Measurements from ENCODE around the gene ATG7.
"Not testable (repeated sequence)": the region's sequence is repeated elsewhere in the genome, so short reads cannot be mapped to it uniquely, and the experiment has no call there.

Gene ATG7

GRCh38 chr3:11591391-11592282 lies 319.4 kb downstream of the ATG7 start:
- no peak for DNase-seq (ENCODE audit: low spot score)

- DNase-seq (ENCODE audit: low spot score) = no peak
Observed at GRCh38 chr3:11592445-11593298, 320.5 kb downstream of the ATG7 start.

DNA sequence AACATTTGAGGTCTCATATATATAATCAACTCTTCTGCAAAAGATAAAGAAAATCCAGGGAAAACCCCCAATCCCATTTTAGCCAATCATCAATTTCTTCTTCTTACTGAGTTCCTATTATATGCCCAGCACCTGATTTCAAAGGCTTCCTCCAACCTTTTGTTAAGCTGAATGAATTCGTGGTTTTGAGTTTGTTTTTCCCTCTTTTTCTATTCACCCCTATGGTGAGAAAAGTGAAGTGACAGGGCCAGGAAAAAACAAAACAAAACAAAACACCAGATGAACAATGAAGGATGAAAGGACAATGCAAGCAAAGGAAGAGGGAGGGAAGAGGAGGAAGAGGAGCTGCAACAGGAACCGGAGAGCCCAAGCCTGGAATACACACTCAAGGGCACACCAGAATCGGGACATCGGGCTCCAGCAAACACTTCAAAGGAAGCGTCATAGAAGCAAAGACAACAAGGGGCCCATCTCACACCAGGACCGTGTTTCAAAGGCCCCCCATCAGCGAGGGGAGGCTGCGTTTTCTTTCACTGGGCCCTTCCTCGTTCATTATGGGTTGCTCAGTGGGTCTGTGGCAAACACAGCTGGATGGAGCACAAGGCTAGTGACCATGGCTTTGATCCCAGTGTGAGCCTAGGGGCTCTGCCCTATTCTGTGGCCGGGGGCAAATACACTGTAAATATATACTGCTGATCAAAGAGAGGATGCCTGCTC lies 321.3 kb downstream of the ATG7 start:
- DNase-seq (ENCODE audit: low spot score) = no peak

DNA sequence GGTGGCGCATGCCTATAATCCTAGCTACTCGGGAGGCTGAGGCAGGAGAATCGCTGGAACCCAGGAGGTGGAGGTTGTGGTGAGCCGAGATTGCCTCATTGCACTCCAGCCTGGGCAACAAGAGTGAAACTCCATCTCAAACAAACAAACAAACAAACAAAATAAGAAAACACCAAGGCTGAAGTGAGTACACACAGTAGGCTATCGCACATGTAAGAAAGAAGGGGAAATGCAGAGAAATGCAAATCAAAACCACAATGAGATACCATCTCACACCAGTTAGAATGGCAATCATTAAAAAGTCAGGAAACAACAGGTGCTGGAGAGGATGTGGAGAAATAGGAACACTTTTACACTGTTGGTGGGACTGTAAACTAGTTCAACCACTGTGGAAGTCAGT lies 322.8 kb downstream of the ATG7 start:
- DNase-seq (ENCODE audit: low spot score) = not testable (repeated sequence)

DNA sequence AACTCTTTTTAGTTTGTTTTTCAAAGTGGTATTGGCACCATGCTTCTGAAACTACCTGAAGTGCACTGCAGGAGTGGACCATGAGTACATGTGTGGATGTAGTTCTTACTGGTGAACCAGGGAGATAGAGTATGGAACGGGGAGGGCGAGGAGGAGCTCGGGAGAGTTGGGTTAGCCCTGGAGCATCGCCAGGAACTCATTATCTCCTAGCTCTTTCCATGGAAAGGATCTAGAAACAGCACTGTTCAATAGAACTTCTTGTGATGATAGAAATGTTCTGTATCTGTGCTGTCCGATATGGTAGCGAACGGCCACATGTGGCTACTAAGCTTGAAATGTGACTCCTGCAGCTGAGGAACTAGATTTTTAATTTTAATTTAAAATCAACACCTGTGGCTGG lies 324.2 kb downstream of the ATG7 start:
- no peak for DNase-seq (ENCODE audit: low spot score)

DNA sequence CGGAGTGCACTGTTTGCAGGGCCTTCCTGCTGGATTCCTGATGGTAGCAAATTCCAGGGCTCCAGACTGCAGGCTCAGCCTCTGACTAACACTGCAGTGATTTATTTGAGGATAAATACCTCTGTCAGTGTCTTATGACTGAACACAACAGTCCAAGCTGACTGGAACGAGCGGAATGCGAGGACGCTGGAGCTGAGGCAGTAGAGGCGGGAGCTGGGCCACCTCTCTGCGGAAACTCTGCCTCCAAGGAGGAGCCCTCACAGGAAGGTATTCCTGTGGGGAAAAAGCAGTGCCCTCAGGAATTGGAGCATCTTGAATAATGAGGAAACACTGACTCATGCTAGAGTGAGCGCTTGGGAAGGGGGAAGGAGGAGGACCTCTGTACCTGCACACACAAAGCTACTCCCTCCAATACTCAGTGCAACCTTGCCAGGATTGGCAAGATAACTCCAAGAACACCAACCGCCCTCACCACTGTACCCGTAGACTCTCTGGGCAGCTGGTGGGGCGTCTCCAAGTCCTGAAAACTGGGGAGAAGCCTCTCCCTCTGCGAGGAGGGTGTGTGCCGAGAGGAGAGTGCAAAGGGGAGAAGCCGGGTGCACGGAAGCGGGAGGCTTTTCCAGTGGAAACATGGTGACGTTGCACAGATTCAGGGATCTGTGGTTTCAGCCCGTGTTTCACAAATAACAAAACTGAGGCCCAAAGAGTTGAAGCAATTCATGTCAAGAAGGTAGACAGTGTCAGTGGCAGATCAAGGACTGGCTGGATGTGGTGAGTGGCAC lies 328.5 kb downstream of the ATG7 start:
- no peak for DNase-seq (ENCODE audit: low spot score)

- no peak for DNase-seq (ENCODE audit: low spot score)
Observed at GRCh38 chr3:11601446-11602238, 329.4 kb downstream of the ATG7 start.

- DNase-seq (ENCODE audit: low spot score) = no peak
Observed at GRCh38 chr3:11602239-11602840, 330.1 kb downstream of the ATG7 start.

DNA sequence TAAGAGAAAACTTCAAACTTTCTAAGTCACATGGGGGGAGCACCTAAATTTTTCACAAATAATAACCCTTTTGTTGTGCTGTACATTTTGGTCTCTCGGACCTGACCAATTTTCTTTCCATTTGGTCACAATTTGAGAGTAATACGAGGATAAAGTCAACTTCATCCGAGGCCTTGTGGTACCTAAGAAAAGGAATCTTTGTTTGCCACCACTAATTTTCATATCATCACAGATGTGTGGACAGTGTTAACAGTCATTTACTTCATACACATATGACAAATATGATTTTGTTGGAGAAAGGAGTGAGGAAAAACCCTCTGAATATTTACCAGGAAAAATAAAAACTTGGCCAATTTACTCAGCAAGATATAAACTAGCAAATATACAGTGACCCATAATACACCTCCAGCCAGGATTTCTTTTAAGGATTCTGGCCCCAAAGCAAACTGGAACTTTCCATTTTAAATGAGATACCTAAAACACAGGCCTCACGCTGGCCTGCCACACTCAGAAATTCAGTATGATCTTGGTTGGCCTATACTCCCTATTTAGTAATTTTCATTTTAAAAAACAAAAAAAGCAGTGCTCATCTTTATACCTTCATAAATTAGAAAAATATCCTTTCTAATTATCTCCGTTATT lies 330.8 kb downstream of the ATG7 start:
- DNase-seq (ENCODE audit: low spot score) = no peak

DNA sequence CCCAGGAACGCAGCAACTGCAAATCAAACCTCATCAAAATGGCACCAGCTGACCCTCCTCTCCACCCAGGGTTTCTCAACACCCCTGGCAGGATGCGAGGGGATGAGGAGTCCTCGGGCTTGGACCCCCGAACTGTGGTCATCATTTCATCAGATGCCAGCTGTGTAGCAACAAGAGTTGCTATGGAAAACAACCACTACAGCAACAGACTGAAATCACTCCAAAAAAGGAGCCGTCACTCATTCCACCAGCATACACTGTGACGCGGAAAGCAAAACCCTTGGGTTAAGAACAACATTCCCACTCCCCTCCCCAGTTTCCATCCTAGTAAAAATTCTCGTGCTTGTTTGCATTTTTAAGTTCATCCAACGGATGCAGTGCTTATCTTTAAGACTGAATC lies 331.4 kb downstream of the ATG7 start:
- DNase-seq (ENCODE audit: low spot score) = no peak

DNA sequence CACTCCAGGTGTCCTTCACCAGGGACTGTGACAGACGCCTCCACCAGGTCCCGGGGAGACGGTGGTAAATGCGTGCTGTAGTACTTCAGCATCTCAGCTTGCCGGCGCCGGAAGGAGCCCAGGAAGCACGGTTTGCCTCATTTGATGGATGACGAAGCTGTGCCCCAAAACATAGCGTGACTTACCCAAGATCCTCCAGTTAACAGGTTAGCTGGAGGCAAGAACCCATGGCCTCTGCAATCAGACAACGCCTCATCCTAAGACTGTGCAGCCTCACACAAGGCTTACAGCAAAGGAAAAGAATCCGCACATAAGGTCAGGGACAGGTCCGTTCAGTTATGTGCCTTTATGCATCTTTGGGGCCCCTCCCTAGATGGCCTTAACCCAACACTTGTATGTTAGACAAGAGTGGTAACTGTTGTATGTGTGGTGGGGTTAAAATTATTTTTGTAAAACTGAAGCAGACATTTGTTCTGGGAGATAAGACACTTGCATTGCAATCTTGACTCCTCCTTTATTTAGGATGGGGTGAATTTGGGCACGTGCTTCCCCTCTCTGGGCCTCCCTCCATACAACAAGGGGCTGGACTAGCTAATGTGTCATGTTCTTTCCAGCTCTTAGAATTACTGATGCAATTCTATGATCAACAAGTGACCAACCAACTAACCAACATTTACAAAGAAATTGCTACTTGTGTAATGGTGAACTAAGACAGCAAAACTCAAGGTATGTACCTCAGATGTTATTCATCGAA lies 332.1 kb downstream of the ATG7 start:
- DNase-seq (ENCODE audit: low spot score) = no peak

- no peak for DNase-seq (ENCODE audit: low spot score)
Observed at GRCh38 chr3:11605398-11605797, 333.2 kb downstream of the ATG7 start.

- DNase-seq (ENCODE audit: low spot score) = no peak
Observed at GRCh38 chr3:11606090-11606784, 334.0 kb downstream of the ATG7 start.

- no peak for DNase-seq (ENCODE audit: low spot score)
Observed at GRCh38 chr3:11606865-11607440, 334.8 kb downstream of the ATG7 start.
